ENCODE results near the gene TTC39A.

The TTC39A gene

DNA sequence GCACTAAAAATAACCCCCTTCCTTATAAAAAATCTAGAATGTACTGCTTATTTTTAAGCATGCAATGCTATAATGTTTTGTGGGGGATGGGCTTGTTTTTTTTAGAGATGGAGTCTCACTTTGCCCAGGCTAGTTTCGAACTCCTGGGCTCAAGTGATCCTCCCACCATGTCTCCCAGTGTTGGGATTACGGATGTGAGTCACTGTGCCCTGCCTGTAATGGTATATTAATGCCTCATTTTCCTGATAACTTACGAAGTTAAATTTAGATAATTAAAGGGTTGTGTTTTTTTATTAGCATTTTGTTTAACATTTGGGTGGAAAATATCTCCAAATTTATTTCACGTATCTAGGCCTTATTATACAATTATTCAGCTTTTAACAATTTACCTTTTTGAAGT is 87.8 kb downstream of the TTC39A start:
- Histone ChIP-seq H3K9me3 (ENCODE audit: low read length) (no peaks in the 10 kb centered on the region), H3K9ac (ENCODE audit: low read length) (no peak overlapping the region), H2AFZ (ENCODE audit: low read length) (no peak overlapping the region), H3K9me2 (ENCODE audit: low read depth, low read length) (no peaks in the 10 kb centered on the region), H3K4me1 (ENCODE audit: insufficient read depth, low read length, severe bottlenecking) (peaks cover 4% of the 10 kb centered on the region), H3K4me3 (ENCODE audit: low read depth, low read length, poor library complexity, severe bottlenecking) (no peak overlapping the region), H3K36me3 (ENCODE audit: insufficient read depth, low read length) (no peaks in the 10 kb centered on the region), H3K79me2 (ENCODE audit: insufficient read depth, low read length) (no peaks in the 10 kb centered on the region), H3K27ac (ENCODE audit: low read depth, low read length, poor library complexity, severe bottlenecking) (no peak overlapping the region), H3F3A (ENCODE audit: insufficient read depth, low read length) (no peaks in the 10 kb centered on the region), H3K4me2 (ENCODE audit: low read length) (no peak overlapping the region), H3K27me3 (ENCODE audit: insufficient read depth, low read length) (no peaks in the 10 kb centered on the region), H4K20me1 (ENCODE audit: insufficient read depth, low read length) (0 out of 2 replicates have a peak, but pooled peaks cover 2% of the 10 kb centered on the region)
- TF ChIP-seq EZH2 (IDR thresholded peaks at IDR 0.05; ENCODE audit: borderline replicate concordance, low read length): no peak
- TF ChIP-seq, protein P1, sequence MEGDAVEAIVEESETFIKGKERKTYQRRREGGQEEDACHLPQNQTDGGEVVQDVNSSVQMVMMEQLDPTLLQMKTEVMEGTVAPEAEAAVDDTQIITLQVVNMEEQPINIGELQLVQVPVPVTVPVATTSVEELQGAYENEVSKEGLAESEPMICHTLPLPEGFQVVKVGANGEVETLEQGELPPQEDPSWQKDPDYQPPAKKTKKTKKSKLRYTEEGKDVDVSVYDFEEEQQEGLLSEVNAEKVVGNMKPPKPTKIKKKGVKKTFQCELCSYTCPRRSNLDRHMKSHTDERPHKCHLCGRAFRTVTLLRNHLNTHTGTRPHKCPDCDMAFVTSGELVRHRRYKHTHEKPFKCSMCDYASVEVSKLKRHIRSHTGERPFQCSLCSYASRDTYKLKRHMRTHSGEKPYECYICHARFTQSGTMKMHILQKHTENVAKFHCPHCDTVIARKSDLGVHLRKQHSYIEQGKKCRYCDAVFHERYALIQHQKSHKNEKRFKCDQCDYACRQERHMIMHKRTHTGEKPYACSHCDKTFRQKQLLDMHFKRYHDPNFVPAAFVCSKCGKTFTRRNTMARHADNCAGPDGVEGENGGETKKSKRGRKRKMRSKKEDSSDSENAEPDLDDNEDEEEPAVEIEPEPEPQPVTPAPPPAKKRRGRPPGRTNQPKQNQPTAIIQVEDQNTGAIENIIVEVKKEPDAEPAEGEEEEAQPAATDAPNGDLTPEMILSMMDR (IDR thresholded peaks at IDR 0.05; ENCODE audit: low read length): no peak

GRCh38 chr1:51241119-51241518 is 89.2 kb downstream of the TTC39A start:
- Histone ChIP-seq H3K9me2 (ENCODE audit: low read depth, low read length) (no peaks in the 10 kb centered on the region), H3F3A (ENCODE audit: insufficient read depth, low read length) (no peaks in the 10 kb centered on the region), H3K9me3 (ENCODE audit: low read length) (no peaks in the 10 kb centered on the region), H2AFZ (ENCODE audit: low read length) (no peak overlapping the region), H3K79me2 (ENCODE audit: insufficient read depth, low read length) (no peaks in the 10 kb centered on the region), H3K36me3 (ENCODE audit: insufficient read depth, low read length) (no peaks in the 10 kb centered on the region), H3K4me2 (ENCODE audit: low read length) (no peak overlapping the region), H4K20me1 (ENCODE audit: insufficient read depth, low read length) (0 out of 2 replicates have a peak, but pooled peaks cover 2% of the 10 kb centered on the region), H3K27me3 (ENCODE audit: insufficient read depth, low read length) (no peaks in the 10 kb centered on the region), H3K4me1 (ENCODE audit: insufficient read depth, low read length, severe bottlenecking) (peaks cover 14% of the 10 kb centered on the region), H3K27ac (ENCODE audit: low read depth, low read length, poor library complexity, severe bottlenecking) (no peak overlapping the region), H3K4me3 (ENCODE audit: low read depth, low read length, poor library complexity, severe bottlenecking) (no peak overlapping the region), H3K9ac (ENCODE audit: low read length) (no peak overlapping the region)
- TF ChIP-seq, protein P1 (IDR thresholded peaks at IDR 0.05; ENCODE audit: low read length): no peak
- no peak for TF ChIP-seq EZH2 (IDR thresholded peaks at IDR 0.05; ENCODE audit: borderline replicate concordance, low read length)

- Histone ChIP-seq H3K4me2 (ENCODE audit: low read length) (no peak overlapping the region), H3K27me3 (ENCODE audit: insufficient read depth, low read length) (no peaks in the 10 kb centered on the region), H2AFZ (ENCODE audit: low read length) (no peak overlapping the region), H4K20me1 (ENCODE audit: insufficient read depth, low read length) (0 out of 2 replicates have a peak, but pooled peaks cover 2% of the 10 kb centered on the region), H3K36me3 (ENCODE audit: insufficient read depth, low read length) (no peaks in the 10 kb centered on the region), H3K79me2 (ENCODE audit: insufficient read depth, low read length) (no peaks in the 10 kb centered on the region), H3K4me1 (ENCODE audit: insufficient read depth, low read length, severe bottlenecking) (peaks cover 22% of the 10 kb centered on the region), H3K9ac (ENCODE audit: low read length) (no peak overlapping the region), H3K9me2 (ENCODE audit: low read depth, low read length) (no peaks in the 10 kb centered on the region), H3K9me3 (ENCODE audit: low read length) (no peaks in the 10 kb centered on the region), H3K4me3 (ENCODE audit: low read depth, low read length, poor library complexity, severe bottlenecking) (no peak overlapping the region), H3K27ac (ENCODE audit: low read depth, low read length, poor library complexity, severe bottlenecking) (no peak overlapping the region), H3F3A (ENCODE audit: insufficient read depth, low read length) (no peaks in the 10 kb centered on the region)
- TF ChIP-seq EZH2 (IDR thresholded peaks at IDR 0.05; ENCODE audit: borderline replicate concordance, low read length): no peak
- TF ChIP-seq, protein P1 (IDR thresholded peaks at IDR 0.05; ENCODE audit: low read length): no peak
Observed at GRCh38 chr1:51240084-51240483, 90.3 kb downstream of the TTC39A start.
